HG03060 (cell line): ENCODE measurements around the gene PHYKPL.

Experiments
- ATAC-seq: cut with Tn5 transposase; IDR thresholded peaks from one replicate; pipeline ENCODE4 v1.9.1; 2021; ENCODE audit warnings: low read depth, moderate number of reproducible peaks; ENCODE audit not compliant: unreplicated experiment

Gene PHYKPL

GRCh38 chr5:178232124-178232919 lies at the start of gene PHYKPL:
Gene PHYKPL (minus strand): TSS chr5:178232802. CDS start chr5:178232550, 252 bp downstream.
- no peak for ATAC-seq

- no peak for ATAC-seq
These were observed 49.8 kb upstream of the PHYKPL start for GRCh38 chr5:178282391-178282790.

- ATAC-seq, result no peak
These were observed 48.7 kb upstream of the PHYKPL start for GRCh38 chr5:178281331-178281730.

- no peak for ATAC-seq
These were observed 48.0 kb upstream of the PHYKPL start for GRCh38 chr5:178280631-178281030.

- ATAC-seq, result no peak
These were observed 47.3 kb upstream of the PHYKPL start for GRCh38 chr5:178279723-178280438.

GRCh38 chr5:178279026-178279722 lies 46.6 kb upstream of the PHYKPL start:
- no peak for ATAC-seq

- ATAC-seq, result no peak
These were observed 45.9 kb upstream of the PHYKPL start for GRCh38 chr5:178278358-178279023.

- no peak for ATAC-seq
These were observed 45.3 kb upstream of the PHYKPL start for GRCh38 chr5:178277866-178278265.

GRCh38 chr5:178277346-178277745 lies 44.7 kb upstream of the PHYKPL start:
- no peak for ATAC-seq

GRCh38 chr5:178274781-178275537 lies 42.4 kb upstream of the PHYKPL start:
- ATAC-seq, result no peak

- no peak for ATAC-seq
These were observed 41.3 kb upstream of the PHYKPL start for GRCh38 chr5:178273665-178274541.

GRCh38 chr5:178273041-178273440 lies 40.4 kb upstream of the PHYKPL start:
- ATAC-seq, result no peak

GRCh38 chr5:178272591-178272990 lies 40.0 kb upstream of the PHYKPL start:
- ATAC-seq, result no peak

GRCh38 chr5:178271726-178272479 lies 39.3 kb upstream of the PHYKPL start:
- no peak for ATAC-seq

GRCh38 chr5:178271231-178271630 lies 38.6 kb upstream of the PHYKPL start:
- no peak for ATAC-seq

- no peak for ATAC-seq
These were observed 36.9 kb upstream of the PHYKPL start for GRCh38 chr5:178269499-178269898.

GRCh38 chr5:178267876-178268275 lies 35.3 kb upstream of the PHYKPL start:
- no peak for ATAC-seq

GRCh38 chr5:178267245-178267644 lies 34.6 kb upstream of the PHYKPL start:
- ATAC-seq, result no peak
